ENCODE measurements around the gene HIGD1B.

HIGD1B gene

DNA sequence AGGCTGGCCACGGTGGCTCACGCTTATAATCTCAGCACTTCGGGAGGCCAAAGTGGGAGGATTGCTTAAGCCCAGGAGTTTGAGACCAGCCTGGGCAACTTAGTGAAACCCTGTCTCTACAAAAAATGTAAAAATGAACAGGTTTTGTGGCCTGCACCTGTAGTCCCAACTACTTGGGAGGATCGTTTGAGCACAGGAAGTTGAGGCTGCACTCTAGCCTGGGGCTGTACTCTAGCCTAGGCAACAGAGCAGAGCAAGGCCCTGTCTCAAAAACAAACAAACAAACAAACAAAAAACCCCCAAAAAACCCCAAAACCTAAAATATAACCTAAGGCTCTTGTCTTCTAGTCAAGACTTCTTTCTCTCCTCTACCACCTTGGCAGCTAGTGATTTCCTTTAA lies 7.4 kb upstream of the HIGD1B start:
- no peak for DNase-seq

- DNase-seq, result no peak
These were observed 6.7 kb upstream of the HIGD1B start for GRCh38 chr17:44840936-44841335.

DNA sequence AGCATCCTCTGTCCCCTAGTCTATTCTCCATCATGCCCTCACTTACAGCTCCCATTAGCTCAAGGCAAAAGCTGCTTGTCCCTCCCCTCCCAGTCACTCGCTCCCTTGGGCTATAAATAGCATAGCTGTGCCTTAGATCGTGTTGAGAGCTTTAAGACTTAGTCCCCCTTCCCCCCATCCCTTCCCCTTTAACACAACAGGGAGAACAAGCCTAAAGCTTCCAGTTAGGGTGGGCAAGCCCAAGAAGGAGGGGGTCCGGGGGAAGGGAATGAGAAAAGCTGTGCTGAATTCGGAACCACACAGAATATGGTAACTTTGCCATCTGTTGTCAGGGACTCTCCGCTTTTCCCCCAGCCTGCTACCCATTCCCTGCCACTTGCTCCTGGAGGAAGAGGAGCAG lies 4.9 kb upstream of the HIGD1B start:
- no peak for DNase-seq

GRCh38 chr17:44844390-44844830 lies 3.3 kb upstream of the HIGD1B start:
- DNase-seq, result no peak

DNA sequence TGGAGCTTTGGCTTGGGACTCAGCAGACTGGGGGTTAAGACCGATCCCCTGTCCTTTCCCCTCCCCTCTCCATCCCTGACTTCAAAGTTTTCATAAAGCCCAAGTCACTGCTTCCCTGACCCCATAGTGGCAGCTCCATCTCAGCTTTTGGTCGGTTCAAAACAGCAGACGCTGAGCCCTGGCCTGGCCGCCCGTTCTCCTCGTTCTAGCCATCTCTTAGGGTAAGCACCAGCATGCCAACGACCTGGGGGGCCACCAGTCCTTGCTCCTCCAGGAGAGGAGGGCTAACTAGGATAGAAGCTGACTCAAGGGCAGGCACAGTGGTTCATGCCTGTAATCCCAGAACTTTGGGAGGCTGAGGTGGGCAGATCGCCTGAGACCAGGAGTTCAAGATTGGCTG lies 1.5 kb upstream of the HIGD1B start:
- no peak for DNase-seq

- DNase-seq, result no peak
These were observed 643 bp downstream of the HIGD1B start for GRCh38 chr17:44848257-44848795.

- no peak for DNase-seq
These were observed 1.3 kb downstream of the HIGD1B start for GRCh38 chr17:44848961-44849489.

- DNase-seq, result no peak
These were observed 2.3 kb downstream of the HIGD1B start for GRCh38 chr17:44850025-44850424.

GRCh38 chr17:44850612-44851011 lies 2.9 kb downstream of the HIGD1B start:
- no peak for DNase-seq

- no peak for DNase-seq
These were observed 6.5 kb downstream of the HIGD1B start for GRCh38 chr17:44854192-44854591.

- no peak for DNase-seq
These were observed 12.0 kb downstream of the HIGD1B start for GRCh38 chr17:44859701-44860100.

- no peak for DNase-seq
These were observed 14.7 kb downstream of the HIGD1B start for GRCh38 chr17:44862278-44862914.

DNA sequence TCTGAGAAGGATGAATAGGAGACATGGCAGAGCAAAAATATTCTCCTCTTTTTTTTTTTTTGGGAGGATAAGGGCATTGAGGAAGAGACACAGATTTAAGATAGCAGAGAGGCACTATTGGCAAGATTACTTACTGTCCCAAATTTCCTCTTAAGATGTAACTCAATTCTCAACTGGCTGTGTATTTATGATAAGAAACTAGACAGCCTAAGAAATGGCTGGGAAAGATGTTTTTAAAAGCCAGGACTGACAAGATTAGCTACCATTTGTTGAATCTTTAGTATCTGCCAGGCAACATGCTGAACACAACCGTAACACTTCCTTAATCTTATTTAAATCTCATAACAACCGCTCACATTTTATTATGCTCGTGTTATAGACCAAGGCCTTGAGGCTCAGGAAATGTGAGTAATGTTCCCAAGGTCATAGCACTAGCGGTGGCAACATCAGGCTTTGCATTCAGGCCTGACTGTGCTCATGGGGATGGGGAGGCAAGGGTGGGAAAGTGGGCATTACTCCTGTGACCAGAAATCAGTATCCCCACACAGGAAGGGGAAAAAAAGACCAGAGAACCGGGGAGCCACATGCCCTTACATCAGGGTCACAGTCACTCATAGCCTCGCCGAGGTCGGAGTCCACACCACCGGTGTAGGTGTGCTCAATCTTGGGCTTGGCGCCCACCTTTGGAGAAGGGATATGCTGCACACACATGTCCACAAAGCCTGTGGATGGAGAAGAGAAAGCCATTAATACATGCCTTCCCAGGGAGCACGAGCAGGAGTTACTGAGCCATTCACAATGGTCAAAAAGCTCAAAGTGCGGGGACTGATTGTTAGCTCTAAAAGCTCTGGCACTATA lies 15.6 kb downstream of the HIGD1B start:
- no peak for DNase-seq

DNA sequence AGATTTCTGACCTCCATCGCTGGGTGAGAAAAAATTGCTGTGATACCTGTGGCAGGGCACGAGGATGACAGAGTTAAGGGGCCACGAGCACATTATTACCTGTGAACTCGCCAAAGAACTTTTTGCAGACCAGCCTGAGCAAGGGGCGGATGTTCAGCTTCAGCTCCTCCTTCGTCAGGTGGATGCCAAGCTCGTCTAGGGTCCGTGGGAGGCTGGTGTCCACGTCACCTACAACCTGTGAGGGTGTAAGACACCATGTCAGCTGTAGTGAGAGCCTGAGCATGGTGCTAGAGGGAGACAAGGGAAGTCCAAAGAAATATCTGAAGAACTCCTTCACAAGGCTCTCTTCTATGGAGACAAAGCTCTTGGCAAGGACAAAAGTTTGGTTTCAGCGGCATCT lies 17.1 kb downstream of the HIGD1B start:
- DNase-seq, result no peak

- peak; percentile 82 to 89 (median 86) for DNase-seq
These were observed 17.6 kb downstream of the HIGD1B start for GRCh38 chr17:44865231-44865660.

DNA sequence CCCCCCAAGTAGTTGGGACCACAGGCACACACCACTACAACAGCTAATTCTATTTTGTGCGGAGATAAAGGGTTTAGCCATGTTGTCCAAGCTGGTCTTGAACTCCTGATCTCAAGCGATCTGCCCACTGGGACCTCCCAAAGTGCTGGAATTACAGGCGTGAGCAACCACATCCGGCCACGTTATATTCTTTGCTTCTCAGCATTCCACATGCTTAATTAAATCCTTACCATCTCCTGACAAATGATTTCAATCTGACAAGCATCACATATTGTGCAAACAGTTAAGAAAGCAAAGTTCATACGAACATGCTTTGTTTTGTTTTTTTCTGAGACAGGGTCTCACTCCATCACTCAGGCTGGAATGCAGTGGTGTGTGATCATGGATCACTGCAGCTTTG lies 18.2 kb downstream of the HIGD1B start:
- no peak for DNase-seq

- DNase-seq, result no peak
These were observed 20.2 kb downstream of the HIGD1B start for GRCh38 chr17:44867841-44868240.

GRCh38 chr17:44871556-44871955 lies 23.9 kb downstream of the HIGD1B start:
- DNase-seq, result no peak

GRCh38 chr17:44872131-44872768 lies 24.6 kb downstream of the HIGD1B start:
- DNase-seq, result no peak

DNA sequence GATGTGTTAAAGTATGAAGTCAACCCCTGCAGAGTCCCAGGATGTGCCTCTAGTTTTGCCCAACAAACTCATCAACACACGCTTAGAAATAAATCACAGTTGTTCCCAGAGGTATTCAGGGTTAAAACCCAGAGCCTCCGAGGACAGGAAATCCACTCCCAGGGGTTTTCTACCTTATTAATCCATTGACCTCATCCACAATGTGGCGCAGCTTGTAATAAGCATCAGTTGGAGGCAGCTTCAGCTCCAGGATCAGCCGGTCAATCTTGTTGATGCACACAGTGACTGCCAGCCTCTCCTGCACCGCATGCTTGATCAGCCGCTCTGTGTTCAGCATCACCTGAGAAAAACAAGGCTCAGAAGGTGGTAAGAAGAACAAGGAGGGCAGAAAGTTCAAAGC lies 28.1 kb downstream of the HIGD1B start:
- DNase-seq, result no peak

DNA sequence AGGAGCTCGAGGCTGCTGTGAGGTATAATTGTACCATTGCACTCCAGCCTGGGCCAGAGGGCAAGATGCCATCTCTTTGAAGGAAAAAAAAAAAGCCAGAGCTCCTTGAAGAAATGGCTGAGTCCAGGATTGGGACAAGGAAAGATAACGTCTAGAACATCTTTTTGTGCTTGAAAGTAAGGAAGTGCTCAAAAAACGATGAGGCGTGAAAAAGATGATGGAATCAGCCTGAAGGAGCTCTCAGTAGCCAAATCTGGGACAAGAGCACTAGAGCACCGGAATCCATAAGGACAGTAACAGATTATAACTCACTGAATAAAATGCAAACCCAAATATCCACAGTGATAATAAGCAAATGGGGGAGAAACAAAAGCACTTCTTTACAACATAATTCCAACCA lies 29.4 kb downstream of the HIGD1B start:
- no peak for DNase-seq

DNA sequence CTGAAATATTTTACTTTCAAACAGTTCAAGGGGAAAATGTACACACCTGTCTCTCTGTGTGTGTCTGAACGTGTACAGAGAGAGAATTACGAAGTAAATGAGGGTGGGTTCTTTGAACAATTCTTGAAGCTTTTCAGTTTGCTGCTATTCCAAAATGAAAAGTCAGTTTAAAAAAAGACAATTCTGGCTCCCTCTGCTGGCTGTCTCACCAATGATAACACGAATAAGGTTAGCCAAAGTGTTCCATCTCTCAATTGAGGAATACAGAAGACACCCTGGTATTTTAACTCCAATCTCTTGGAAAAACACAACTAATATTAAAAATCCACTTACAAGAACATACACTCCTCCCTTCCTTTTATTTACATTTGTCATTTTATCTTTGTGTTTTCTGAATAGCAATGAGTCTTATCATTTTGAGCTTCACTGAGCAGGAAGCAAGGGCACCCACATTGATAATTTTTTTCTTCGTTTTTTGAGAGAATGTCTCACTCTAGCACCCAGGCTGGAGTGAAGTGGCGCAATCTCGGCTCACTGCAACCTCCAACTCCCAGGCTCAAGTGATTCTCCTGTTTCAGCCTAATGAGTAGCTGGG lies 31.0 kb downstream of the HIGD1B start:
- peak; percentile 56 to 59 (median 59) for DNase-seq

DNA sequence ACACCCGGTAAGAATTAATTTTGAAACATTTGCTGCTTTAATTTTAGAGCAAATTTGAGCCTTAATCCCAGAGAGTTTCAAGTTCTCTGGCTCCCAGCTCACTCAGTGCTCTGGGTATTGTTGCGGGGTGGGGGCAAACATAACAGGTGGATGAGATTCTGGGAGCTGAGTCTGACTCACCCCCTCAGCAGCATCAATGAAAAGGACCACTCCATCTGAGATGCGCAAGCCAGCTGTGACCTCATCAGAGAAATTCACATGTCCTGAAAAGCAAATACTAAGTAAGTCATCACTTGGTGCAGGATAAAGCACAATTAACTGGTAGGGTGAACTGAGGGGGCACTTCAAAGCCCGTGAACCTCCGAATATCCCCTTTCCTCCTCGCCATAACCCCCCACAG lies 31.7 kb downstream of the HIGD1B start:
- no peak for DNase-seq
